ENCODE measurements around the gene APBA2. TPM values are rescaled to one million over a fixed set of nuclear protein-coding genes. Genes with fewer than 3 reads are reported as not detected.

APBA2 gene
- total and polyA plus RNA-seq, 10 of the 15 experiments (the other 5 are each of a cell fraction or from before 2014, with no cell fraction given), result 0.06 to 0.26 (median 0.07) TPM; not detected in 7

DNA sequence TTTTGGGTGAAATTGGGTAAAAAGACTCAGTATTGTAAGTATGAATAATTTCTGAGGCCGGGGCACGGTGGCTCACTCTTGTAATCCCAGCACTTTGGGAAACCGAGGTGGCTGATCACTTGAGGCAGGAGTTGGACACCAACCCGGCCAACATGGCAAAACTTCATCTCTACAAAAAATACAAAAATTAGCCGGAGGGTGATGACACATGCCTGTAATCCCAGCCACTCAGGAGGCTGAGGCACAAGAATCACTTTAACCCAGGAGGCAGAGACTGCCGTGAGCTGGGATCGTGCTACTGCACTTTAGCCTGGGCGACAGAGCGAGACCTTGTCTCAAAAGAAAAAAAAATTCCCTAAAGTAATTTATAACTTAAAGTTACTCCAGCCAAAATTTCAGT, 162.2 kb downstream of the APBA2 start (continued):
- TF ChIP-seq, protein P1, sequence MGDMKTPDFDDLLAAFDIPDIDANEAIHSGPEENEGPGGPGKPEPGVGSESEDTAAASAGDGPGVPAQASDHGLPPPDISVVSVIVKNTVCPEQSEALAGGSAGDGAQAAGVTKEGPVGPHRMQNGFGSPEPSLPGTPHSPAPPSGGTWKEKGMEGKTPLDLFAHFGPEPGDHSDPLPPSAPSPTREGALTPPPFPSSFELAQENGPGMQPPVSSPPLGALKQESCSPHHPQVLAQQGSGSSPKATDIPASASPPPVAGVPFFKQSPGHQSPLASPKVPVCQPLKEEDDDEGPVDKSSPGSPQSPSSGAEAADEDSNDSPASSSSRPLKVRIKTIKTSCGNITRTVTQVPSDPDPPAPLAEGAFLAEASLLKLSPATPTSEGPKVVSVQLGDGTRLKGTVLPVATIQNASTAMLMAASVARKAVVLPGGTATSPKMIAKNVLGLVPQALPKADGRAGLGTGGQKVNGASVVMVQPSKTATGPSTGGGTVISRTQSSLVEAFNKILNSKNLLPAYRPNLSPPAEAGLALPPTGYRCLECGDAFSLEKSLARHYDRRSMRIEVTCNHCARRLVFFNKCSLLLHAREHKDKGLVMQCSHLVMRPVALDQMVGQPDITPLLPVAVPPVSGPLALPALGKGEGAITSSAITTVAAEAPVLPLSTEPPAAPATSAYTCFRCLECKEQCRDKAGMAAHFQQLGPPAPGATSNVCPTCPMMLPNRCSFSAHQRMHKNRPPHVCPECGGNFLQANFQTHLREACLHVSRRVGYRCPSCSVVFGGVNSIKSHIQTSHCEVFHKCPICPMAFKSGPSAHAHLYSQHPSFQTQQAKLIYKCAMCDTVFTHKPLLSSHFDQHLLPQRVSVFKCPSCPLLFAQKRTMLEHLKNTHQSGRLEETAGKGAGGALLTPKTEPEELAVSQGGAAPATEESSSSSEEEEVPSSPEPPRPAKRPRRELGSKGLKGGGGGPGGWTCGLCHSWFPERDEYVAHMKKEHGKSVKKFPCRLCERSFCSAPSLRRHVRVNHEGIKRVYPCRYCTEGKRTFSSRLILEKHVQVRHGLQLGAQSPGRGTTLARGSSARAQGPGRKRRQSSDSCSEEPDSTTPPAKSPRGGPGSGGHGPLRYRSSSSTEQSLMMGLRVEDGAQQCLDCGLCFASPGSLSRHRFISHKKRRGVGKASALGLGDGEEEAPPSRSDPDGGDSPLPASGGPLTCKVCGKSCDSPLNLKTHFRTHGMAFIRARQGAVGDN (IDR thresholded peaks at IDR 0.05), result no peak
- no peak for TF ChIP-seq ATF7 (IDR thresholded peaks at IDR 0.05; ENCODE audit: low read depth)
- TF ChIP-seq, protein P2, sequence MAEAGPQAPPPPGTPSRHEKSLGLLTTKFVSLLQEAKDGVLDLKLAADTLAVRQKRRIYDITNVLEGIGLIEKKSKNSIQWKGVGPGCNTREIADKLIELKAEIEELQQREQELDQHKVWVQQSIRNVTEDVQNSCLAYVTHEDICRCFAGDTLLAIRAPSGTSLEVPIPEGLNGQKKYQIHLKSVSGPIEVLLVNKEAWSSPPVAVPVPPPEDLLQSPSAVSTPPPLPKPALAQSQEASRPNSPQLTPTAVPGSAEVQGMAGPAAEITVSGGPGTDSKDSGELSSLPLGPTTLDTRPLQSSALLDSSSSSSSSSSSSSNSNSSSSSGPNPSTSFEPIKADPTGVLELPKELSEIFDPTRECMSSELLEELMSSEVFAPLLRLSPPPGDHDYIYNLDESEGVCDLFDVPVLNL (IDR thresholded peaks at IDR 0.05; ENCODE audit: low read depth, low read length), result no peak
- TF ChIP-seq, protein P3, sequence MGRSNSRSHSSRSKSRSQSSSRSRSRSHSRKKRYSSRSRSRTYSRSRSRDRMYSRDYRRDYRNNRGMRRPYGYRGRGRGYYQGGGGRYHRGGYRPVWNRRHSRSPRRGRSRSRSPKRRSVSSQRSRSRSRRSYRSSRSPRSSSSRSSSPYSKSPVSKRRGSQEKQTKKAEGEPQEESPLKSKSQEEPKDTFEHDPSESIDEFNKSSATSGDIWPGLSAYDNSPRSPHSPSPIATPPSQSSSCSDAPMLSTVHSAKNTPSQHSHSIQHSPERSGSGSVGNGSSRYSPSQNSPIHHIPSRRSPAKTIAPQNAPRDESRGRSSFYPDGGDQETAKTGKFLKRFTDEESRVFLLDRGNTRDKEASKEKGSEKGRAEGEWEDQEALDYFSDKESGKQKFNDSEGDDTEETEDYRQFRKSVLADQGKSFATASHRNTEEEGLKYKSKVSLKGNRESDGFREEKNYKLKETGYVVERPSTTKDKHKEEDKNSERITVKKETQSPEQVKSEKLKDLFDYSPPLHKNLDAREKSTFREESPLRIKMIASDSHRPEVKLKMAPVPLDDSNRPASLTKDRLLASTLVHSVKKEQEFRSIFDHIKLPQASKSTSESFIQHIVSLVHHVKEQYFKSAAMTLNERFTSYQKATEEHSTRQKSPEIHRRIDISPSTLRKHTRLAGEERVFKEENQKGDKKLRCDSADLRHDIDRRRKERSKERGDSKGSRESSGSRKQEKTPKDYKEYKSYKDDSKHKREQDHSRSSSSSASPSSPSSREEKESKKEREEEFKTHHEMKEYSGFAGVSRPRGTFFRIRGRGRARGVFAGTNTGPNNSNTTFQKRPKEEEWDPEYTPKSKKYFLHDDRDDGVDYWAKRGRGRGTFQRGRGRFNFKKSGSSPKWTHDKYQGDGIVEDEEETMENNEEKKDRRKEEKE (IDR thresholded peaks at IDR 0.05), result no peak
- TF ChIP-seq EZH2 (IDR thresholded peaks at IDR 0.05; ENCODE audit: borderline replicate concordance, control insufficient read depth, low read depth, low read length), result no peak
